GM18502 (cell line): ENCODE data around the gene TRIM60.
A peak's percentile ranks its signal among the peaks of the same experiment; 100 is the strongest.
"Not testable (repeated sequence)": the region's sequence is repeated elsewhere in the genome, so short reads cannot be mapped to it uniquely, and the experiment has no call there.

Experiments
- ATAC-seq: cut with Tn5 transposase; IDR thresholded peaks from one replicate; pipeline ENCODE4 v1.9.1; 2021; ENCODE audit warnings: mild to moderate bottlenecking; ENCODE audit not compliant: unreplicated experiment, poor library complexity

TRIM60 gene

GRCh38 chr4:165031436-165032211 is at the start of gene TRIM60:
TSS of gene TRIM60 (plus strand) at chr4:165031999. CDS start at chr4:165040073, 8,074 bp downstream.
- ATAC-seq, result no peak

GRCh38 chr4:164989471-164989870 is 42.3 kb upstream of the TRIM60 start:
- no peak for ATAC-seq

- not testable (repeated sequence) for ATAC-seq
Observed at GRCh38 chr4:164990786-164991185, 41.0 kb upstream of the TRIM60 start.

- ATAC-seq, result not testable (repeated sequence)
Observed at GRCh38 chr4:164996123-164996522, 35.7 kb upstream of the TRIM60 start.

GRCh38 chr4:164997324-164997723 is 34.5 kb upstream of the TRIM60 start:
- ATAC-seq, result no peak

GRCh38 chr4:164997941-164998340 is 33.9 kb upstream of the TRIM60 start:
- ATAC-seq, result no peak

GRCh38 chr4:164998526-164999080 is 33.2 kb upstream of the TRIM60 start:
- not testable (repeated sequence) for ATAC-seq

- ATAC-seq, result not testable (repeated sequence)
Observed at GRCh38 chr4:165001957-165002356, 29.8 kb upstream of the TRIM60 start.

- ATAC-seq, result no peak
Observed at GRCh38 chr4:165005352-165005925, 26.4 kb upstream of the TRIM60 start.

- no peak for ATAC-seq
Observed at GRCh38 chr4:165006456-165006855, 25.3 kb upstream of the TRIM60 start.

GRCh38 chr4:165006886-165007285 is 24.9 kb upstream of the TRIM60 start:
- no peak for ATAC-seq

- ATAC-seq, result peak; percentile 64
Observed at GRCh38 chr4:165009493-165010227, 22.1 kb upstream of the TRIM60 start.

- ATAC-seq, result no peak
Observed at GRCh38 chr4:165010487-165010886, 21.3 kb upstream of the TRIM60 start.

GRCh38 chr4:165010991-165011390 is 20.8 kb upstream of the TRIM60 start:
- no peak for ATAC-seq

- no peak for ATAC-seq
Observed at GRCh38 chr4:165011403-165011802, 20.4 kb upstream of the TRIM60 start.

GRCh38 chr4:165013691-165014090 is 18.1 kb upstream of the TRIM60 start:
- no peak for ATAC-seq

- ATAC-seq, result no peak
Observed at GRCh38 chr4:165016971-165017370, 14.8 kb upstream of the TRIM60 start.

GRCh38 chr4:165019995-165020394 is 11.8 kb upstream of the TRIM60 start:
- not testable (repeated sequence) for ATAC-seq

GRCh38 chr4:165025782-165026181 is 6.0 kb upstream of the TRIM60 start:
- not testable (repeated sequence) for ATAC-seq

GRCh38 chr4:165027762-165028402 is 3.9 kb upstream of the TRIM60 start:
- no peak for ATAC-seq
